HL-60 (cell line): ENCODE measurements around the gene LMBRD2.

ENCODE experiments used
- GABPA ChIP-seq: IDR thresholded peaks from 2 replicates; pipeline ENCODE4 v1.6.1; 2012; ENCODE audit warnings: low read depth
- POLR2AphosphoS5 ChIP-seq: IDR thresholded peaks from 2 replicates; pipeline ENCODE4 v1.6.1; 2012; ENCODE audit warnings: low read depth
- SPI1 ChIP-seq: IDR thresholded peaks from 2 replicates; pipeline ENCODE4 v1.6.1; 2012; ENCODE audit warnings: low read depth, mild to moderate bottlenecking, borderline replicate concordance
- TF ChIP-seq, protein P1 (sequence below): IDR thresholded peaks from one replicate; pipeline ENCODE4 v1.5.1; 2011; ENCODE audit warnings: low read length, control low read depth, inconsistent platforms; ENCODE audit not compliant: insufficient read depth
- TF ChIP-seq, protein P2 (sequence below): IDR thresholded peaks from 2 replicates; pipeline ENCODE4 v1.6.1; 2012; ENCODE audit warnings: low read depth; ENCODE audit not compliant: insufficient replicate concordance

GRCh38 chr5:36177154-36177553 lies 25.5 kb upstream of the LMBRD2 start:
- TF ChIP-seq, protein P1, sequence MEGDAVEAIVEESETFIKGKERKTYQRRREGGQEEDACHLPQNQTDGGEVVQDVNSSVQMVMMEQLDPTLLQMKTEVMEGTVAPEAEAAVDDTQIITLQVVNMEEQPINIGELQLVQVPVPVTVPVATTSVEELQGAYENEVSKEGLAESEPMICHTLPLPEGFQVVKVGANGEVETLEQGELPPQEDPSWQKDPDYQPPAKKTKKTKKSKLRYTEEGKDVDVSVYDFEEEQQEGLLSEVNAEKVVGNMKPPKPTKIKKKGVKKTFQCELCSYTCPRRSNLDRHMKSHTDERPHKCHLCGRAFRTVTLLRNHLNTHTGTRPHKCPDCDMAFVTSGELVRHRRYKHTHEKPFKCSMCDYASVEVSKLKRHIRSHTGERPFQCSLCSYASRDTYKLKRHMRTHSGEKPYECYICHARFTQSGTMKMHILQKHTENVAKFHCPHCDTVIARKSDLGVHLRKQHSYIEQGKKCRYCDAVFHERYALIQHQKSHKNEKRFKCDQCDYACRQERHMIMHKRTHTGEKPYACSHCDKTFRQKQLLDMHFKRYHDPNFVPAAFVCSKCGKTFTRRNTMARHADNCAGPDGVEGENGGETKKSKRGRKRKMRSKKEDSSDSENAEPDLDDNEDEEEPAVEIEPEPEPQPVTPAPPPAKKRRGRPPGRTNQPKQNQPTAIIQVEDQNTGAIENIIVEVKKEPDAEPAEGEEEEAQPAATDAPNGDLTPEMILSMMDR: no peak
- TF ChIP-seq, protein P2, sequence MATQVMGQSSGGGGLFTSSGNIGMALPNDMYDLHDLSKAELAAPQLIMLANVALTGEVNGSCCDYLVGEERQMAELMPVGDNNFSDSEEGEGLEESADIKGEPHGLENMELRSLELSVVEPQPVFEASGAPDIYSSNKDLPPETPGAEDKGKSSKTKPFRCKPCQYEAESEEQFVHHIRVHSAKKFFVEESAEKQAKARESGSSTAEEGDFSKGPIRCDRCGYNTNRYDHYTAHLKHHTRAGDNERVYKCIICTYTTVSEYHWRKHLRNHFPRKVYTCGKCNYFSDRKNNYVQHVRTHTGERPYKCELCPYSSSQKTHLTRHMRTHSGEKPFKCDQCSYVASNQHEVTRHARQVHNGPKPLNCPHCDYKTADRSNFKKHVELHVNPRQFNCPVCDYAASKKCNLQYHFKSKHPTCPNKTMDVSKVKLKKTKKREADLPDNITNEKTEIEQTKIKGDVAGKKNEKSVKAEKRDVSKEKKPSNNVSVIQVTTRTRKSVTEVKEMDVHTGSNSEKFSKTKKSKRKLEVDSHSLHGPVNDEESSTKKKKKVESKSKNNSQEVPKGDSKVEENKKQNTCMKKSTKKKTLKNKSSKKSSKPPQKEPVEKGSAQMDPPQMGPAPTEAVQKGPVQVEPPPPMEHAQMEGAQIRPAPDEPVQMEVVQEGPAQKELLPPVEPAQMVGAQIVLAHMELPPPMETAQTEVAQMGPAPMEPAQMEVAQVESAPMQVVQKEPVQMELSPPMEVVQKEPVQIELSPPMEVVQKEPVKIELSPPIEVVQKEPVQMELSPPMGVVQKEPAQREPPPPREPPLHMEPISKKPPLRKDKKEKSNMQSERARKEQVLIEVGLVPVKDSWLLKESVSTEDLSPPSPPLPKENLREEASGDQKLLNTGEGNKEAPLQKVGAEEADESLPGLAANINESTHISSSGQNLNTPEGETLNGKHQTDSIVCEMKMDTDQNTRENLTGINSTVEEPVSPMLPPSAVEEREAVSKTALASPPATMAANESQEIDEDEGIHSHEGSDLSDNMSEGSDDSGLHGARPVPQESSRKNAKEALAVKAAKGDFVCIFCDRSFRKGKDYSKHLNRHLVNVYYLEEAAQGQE: no peak
- TF ChIP-seq GABPA (no peak), POLR2AphosphoS5 (no peak), SPI1 (no peak)
